Measurements from ENCODE around the gene BDKRB1.

DNA sequence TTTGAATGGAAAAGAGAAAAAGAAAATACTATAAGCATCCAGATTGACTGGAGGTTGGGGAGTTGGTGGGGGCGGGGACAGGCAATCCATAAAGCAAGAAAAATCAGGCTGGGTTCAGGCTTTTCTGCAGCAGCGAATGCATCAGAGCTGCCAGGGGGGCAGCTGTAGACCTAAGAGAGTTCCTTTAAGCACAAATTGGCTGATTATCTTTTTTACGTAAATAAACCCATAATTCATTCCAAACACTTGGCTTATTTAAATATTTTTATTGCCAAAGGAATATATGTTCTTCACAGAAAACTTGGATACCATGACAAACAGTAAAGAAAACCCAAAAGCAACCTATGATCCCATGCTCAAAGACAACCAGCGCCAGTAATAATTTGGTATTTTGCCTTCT is 41.2 kb upstream of the BDKRB1 start:
- TF ChIP-seq, protein P1, sequence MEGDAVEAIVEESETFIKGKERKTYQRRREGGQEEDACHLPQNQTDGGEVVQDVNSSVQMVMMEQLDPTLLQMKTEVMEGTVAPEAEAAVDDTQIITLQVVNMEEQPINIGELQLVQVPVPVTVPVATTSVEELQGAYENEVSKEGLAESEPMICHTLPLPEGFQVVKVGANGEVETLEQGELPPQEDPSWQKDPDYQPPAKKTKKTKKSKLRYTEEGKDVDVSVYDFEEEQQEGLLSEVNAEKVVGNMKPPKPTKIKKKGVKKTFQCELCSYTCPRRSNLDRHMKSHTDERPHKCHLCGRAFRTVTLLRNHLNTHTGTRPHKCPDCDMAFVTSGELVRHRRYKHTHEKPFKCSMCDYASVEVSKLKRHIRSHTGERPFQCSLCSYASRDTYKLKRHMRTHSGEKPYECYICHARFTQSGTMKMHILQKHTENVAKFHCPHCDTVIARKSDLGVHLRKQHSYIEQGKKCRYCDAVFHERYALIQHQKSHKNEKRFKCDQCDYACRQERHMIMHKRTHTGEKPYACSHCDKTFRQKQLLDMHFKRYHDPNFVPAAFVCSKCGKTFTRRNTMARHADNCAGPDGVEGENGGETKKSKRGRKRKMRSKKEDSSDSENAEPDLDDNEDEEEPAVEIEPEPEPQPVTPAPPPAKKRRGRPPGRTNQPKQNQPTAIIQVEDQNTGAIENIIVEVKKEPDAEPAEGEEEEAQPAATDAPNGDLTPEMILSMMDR (IDR thresholded peaks at IDR 0.05; ENCODE audit: insufficient read depth, low read length, poor library complexity, severe bottlenecking): no peak
- no peak for TF ChIP-seq EZH2phosphoT487 (conservative IDR thresholded peaks at IDR 0.05; ENCODE audit: low read length)
